GM19395 (cell line): ENCODE measurements around the gene IL19.

Source experiments
- ATAC-seq: cut with Tn5 transposase; IDR thresholded peaks from one replicate; pipeline ENCODE4 v1.9.1; 2021; ENCODE audit warnings: mild to moderate bottlenecking, moderate library complexity; ENCODE audit not compliant: unreplicated experiment

IL19 gene

GRCh38 chr1:206885341-206886060, 114.9 kb downstream of the IL19 start:
- ATAC-seq: no peak

DNA sequence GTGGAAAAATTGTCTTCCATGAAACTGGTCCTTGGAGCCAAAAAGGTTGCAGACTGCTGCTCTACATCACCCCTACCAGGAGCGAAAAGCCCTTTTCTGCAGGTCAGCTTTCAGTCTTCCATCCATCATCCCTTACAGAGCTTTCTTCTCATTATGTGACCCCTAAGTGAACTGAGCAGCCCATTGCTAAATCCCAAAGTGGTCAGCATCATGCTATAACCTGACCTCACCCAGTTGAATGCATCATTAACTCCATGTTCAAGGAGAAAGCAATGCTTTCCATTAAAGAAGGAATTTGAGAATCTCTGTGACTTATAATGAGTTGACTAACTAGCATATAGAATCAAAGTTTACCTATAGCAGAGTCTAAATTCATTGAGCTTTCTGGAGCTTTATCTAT, 116.3 kb downstream of the IL19 start:
- no peak for ATAC-seq

GRCh38 chr1:206887701-206888100, 117.1 kb downstream of the IL19 start:
- ATAC-seq: no peak

DNA sequence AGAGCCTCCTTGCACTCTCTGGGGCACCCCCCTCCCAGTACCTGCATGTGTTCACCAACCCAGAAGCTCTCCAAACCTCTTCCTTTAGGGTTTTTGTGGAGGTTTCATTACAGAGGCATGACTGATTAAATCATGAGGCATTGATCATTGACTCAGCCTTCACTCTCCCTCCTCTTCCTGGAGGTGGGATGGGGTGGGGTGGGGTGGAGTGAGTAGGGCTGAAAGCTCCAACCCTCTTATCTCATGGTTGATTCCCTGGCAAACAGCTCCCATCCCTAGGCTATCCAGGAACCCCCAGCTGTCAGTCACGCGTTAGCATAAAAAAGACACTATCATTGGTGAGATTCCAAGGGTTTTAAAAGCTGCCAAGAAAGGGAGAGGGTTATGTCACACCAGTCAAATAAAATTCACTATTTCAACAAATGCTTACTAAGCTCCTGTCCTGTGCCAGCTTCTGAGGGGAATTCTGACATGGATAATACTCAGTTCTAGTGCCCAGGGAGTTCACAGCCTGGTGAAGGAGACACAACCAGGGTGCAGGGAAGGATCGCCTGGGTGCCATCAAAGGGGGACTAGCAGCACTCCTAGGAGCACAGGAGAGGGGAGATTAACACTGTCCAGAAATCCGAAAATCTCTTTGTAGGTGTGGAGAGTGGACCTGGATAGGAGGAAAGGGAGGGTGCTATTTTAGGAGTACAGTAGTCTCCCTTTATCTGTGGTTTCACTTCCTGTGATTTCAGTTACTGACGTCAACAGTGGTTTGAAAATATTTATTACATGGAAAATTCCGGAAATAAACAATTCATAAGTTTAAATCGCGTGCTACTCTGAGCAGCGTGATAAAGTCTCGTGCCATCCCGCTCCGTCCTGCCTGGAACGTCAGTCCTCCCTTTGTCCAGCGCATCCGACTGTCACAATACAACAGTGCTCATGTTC, 119.8 kb downstream of the IL19 start:
- no peak for ATAC-seq

DNA sequence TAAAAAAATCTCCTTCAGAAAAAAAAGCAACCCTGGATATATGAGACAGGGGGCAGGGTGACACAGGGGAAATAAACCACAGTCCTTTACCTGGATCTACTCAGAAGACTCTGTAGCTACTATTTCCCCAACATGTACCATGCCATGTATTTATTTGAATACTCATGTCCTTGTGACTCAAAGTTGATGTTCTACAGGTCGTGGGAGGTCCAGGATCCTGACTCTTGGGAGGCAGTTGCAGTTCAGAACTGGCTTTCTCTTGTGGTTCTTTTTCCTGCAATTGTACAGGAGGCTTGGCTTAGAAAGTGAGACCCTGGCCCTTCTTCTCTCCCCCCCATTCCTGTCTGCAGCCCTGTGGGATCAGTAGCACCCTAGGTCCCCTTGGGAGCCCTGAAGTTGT, 120.8 kb downstream of the IL19 start:
- no peak for ATAC-seq
